NCI-H345 treated with DMSO at 0.1 percent for 48 hours (cell line): ENCODE results near the gene VPS26A.
"Not testable (repeated sequence)": the region's sequence is repeated elsewhere in the genome, so short reads cannot be mapped to it uniquely, and the experiment has no call there.

ENCODE experiments used
- DNase-seq: peaks from one replicate; lab custom pipeline; 2025; ENCODE audit not compliant: unreplicated experiment; lab: John Stamatoyannopoulos, UW

The VPS26A gene

GRCh38 chr10:69102440-69102839, 21.5 kb upstream of the VPS26A start:
- DNase-seq: no peak

GRCh38 chr10:69103784-69104183, 20.2 kb upstream of the VPS26A start:
- DNase-seq: no peak

- DNase-seq: no peak
Observed at GRCh38 chr10:69104994-69105790, 18.8 kb upstream of the VPS26A start.

GRCh38 chr10:69107176-69107490, 16.8 kb upstream of the VPS26A start:
- no peak for DNase-seq

- DNase-seq: no peak
Observed at GRCh38 chr10:69107699-69108098, 16.3 kb upstream of the VPS26A start.

GRCh38 chr10:69119896-69120295, 4.1 kb upstream of the VPS26A start:
- no peak for DNase-seq

GRCh38 chr10:69123306-69123746, 652 bp upstream of the VPS26A start:
- no peak for DNase-seq

- DNase-seq: no peak
Observed at GRCh38 chr10:69124563-69125268, 738 bp downstream of the VPS26A start.

GRCh38 chr10:69125554-69125953, 1.6 kb downstream of the VPS26A start:
- no peak for DNase-seq

- DNase-seq: no peak
Observed at GRCh38 chr10:69130251-69130650, 6.3 kb downstream of the VPS26A start.

- no peak for DNase-seq
Observed at GRCh38 chr10:69139961-69140360, 16.0 kb downstream of the VPS26A start.

- no peak for DNase-seq
Observed at GRCh38 chr10:69141304-69141703, 17.3 kb downstream of the VPS26A start.

GRCh38 chr10:69142074-69142473, 18.1 kb downstream of the VPS26A start:
- DNase-seq: not testable (repeated sequence)

GRCh38 chr10:69142983-69143382, 19.0 kb downstream of the VPS26A start:
- no peak for DNase-seq

- no peak for DNase-seq
Observed at GRCh38 chr10:69145329-69145728, 21.4 kb downstream of the VPS26A start.

GRCh38 chr10:69145864-69146263, 21.9 kb downstream of the VPS26A start:
- no peak for DNase-seq

GRCh38 chr10:69146759-69147158, 22.8 kb downstream of the VPS26A start:
- DNase-seq: no peak

GRCh38 chr10:69151984-69152383, 28.0 kb downstream of the VPS26A start:
- no peak for DNase-seq

GRCh38 chr10:69153227-69153626, 29.2 kb downstream of the VPS26A start:
- no peak for DNase-seq

- DNase-seq: no peak
Observed at GRCh38 chr10:69160809-69161241, 36.8 kb downstream of the VPS26A start.

GRCh38 chr10:69168493-69168892, 44.5 kb downstream of the VPS26A start:
- DNase-seq: no peak

- no peak for DNase-seq
Observed at GRCh38 chr10:69172241-69172982, 48.4 kb downstream of the VPS26A start.
